Type B pancreatic cell (in vitro differentiated cells): ENCODE data around the gene CLK2. TPM values are rescaled to one million over a fixed set of nuclear protein-coding genes. Genes with fewer than 3 reads are reported as not detected.
"Not testable (repeated sequence)": the region's sequence is repeated elsewhere in the genome, so short reads cannot be mapped to it uniquely, and the experiment has no call there.

Experiments
- DNase-seq: peaks from one replicate; pipeline ENCODE4 v3.0.0; 2021; ENCODE audit warnings: mixed read lengths; ENCODE audit not compliant: unreplicated experiment; ENCODE audit errors: extremely low spot score
- H3K27ac Mint-ChIP-seq: 2 replicates; pipeline ENCODE4 v1.8.0; 2021; ENCODE audit warnings: mild to moderate bottlenecking, mixed read lengths
- H3K27me3 Mint-ChIP-seq: 2 replicates; pipeline ENCODE4 v1.8.0; 2021; ENCODE audit warnings: mixed read lengths
- H3K36me3 Mint-ChIP-seq: 2 replicates; pipeline ENCODE4 v1.8.0; 2021; ENCODE audit warnings: mixed read lengths
- H3K4me1 Mint-ChIP-seq: one replicate; pipeline ENCODE4 v1.8.0; 2021; ENCODE audit warnings: mixed read lengths; ENCODE audit not compliant: unreplicated experiment
- H3K4me3 Mint-ChIP-seq: 2 replicates; pipeline ENCODE4 v1.8.0; 2021; ENCODE audit warnings: mild to moderate bottlenecking, mixed read lengths
- H3K9me3 Mint-ChIP-seq: 2 replicates; pipeline ENCODE4 v1.8.0; 2021; ENCODE audit warnings: mixed read lengths
- CTCF ChIP-seq: fragments of 200-600 bp; sonication (generic); conservative IDR thresholded peaks from 2 replicates; pipeline ENCODE4 v1.5.0; 2021; ENCODE audit warnings: antibody characterized with exemption, mild to moderate bottlenecking
- total RNA-seq: library from RNA; stranded (reverse); gene quantifications from 2 replicates; pipeline ENCODE4 v1.2.1, GENCODE V29; 2021; ENCODE audit warnings: low replicate concordance

CLK2 gene
- total RNA-seq, 1 donor from 2014 or later = 96.8 TPM

DNA sequence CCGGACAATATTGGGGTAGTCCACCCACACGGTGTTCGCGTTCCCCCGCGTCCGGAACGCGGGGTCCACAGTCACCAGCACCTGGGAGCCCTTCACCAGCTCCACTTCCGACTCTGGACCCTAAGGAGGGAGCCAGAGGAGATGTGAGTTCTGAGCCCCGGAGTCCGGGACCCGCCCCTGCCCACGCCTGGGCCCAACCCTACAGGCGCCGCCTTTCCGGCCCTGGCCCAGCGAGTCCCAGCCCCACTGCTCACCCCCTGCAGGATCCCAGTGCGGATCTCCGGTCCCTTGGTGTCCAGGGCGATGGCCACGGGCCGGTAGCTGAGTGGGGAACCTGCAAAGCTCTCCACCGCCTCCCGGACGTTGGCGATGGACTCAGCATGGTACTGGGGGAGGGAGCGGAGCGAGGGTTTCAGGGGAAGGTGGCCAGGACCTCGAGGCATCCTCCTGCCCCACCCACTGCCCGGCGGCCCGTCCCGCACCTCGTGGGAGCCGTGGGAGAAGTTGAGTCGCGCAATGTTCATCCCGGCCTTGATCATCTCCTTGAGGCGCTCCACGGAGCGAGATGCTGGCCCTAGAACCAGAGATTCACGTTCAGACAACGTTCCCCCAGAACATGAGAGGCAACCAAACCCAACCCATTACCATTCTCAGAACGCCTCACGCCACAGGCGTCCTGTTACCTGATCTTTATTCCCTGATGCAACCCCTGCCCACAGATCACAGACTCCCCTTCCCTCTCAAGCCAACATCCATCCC is 22.1 kb upstream of the CLK2 start:
- H3K27me3 Mint-ChIP-seq = peaks cover 12% of the 10 kb centered on the region
- no peak for DNase-seq
- no peak overlapping the region for H3K4me3 Mint-ChIP-seq
- H3K36me3 Mint-ChIP-seq = no peaks in the 10 kb centered on the region
- no peaks in the 10 kb centered on the region for H3K4me1 Mint-ChIP-seq
- TF ChIP-seq CTCF = no peak
- no peak overlapping the region for H3K27ac Mint-ChIP-seq
- no peaks in the 10 kb centered on the region for H3K9me3 Mint-ChIP-seq

DNA sequence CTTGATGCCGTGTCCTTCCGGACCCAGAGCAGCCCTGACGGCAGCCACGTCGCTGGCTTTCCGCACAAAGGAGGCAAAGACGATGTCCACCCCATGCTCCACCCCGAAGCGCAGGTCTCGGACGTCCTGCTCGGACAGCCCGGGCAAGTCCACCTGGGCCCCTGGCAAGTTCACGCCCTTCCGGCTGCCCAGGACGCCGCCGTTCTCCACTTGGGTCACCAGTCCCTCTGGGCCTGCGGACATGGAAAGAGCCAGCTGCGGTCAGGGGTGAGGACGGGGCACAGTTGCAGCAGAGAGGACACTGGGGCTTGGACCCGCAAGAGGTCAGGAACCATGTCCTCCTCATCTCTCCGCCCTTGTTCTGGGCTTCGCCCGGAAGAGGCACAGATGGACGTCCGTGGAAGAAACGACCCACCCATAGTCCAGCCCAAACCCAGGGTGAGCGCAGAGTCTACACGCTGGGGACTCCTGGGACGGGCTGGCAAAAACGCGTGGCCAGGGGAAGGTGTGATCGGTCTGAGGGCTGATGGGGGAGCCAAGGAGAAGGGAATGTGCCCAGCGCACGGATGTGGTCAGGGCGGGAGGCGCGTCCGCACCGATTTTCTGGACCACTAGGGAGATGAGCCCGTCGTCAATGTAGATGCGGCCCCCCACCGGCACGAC is 21.3 kb upstream of the CLK2 start:
- no peaks in the 10 kb centered on the region for H3K4me1 Mint-ChIP-seq
- H3K27me3 Mint-ChIP-seq = peaks cover 12% of the 10 kb centered on the region
- H3K4me3 Mint-ChIP-seq = no peak overlapping the region
- no peaks in the 10 kb centered on the region for H3K36me3 Mint-ChIP-seq
- no peak overlapping the region for H3K27ac Mint-ChIP-seq
- DNase-seq = no peak
- H3K9me3 Mint-ChIP-seq = no peaks in the 10 kb centered on the region
- no peak for TF ChIP-seq CTCF

DNA sequence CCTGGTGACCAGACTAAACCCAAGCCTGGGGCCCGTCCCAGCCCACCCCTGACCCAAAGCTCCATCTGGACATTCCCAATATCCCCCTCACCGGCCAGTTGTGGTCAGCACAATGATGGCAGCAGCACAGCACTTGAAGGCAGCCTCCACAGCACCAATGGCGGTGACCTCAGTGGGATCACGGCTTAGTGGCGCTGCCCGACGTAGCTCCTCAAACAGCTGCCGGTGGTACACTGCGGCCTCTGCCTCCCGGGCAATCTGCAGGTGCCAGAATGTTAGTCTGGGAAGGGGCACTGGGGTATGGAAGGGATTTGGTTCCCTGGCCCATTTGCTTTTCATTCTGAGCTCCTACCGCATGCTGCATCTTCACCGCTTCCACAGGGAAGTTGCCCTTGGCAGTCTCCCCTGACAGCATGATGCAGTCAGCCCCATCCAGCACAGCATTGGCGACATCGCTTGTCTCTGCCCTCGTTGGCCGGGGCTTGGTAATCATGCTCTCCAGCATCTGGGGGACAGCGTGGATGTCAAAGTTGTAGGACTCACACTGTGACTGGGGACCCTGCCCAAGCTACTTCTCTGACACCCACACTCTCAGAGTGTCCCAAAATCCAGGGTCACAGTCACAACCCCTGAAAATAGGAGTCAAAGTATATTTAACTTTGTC is 19.9 kb upstream of the CLK2 start:
- peaks cover 12% of the 10 kb centered on the region for H3K27me3 Mint-ChIP-seq
- H3K27ac Mint-ChIP-seq = no peak overlapping the region
- H3K9me3 Mint-ChIP-seq = no peaks in the 10 kb centered on the region
- H3K4me3 Mint-ChIP-seq = no peak overlapping the region
- DNase-seq = no peak
- no peaks in the 10 kb centered on the region for H3K4me1 Mint-ChIP-seq
- TF ChIP-seq CTCF = no peak
- peaks cover 5% of the 10 kb centered on the region for H3K36me3 Mint-ChIP-seq

GRCh38 chr1:155291006-155291405 is 17.7 kb upstream of the CLK2 start:
- not testable (repeated sequence) for H3K4me1 Mint-ChIP-seq, H3K27ac Mint-ChIP-seq, H3K36me3 Mint-ChIP-seq, H3K27me3 Mint-ChIP-seq, H3K9me3 Mint-ChIP-seq, DNase-seq, H3K4me3 Mint-ChIP-seq

DNA sequence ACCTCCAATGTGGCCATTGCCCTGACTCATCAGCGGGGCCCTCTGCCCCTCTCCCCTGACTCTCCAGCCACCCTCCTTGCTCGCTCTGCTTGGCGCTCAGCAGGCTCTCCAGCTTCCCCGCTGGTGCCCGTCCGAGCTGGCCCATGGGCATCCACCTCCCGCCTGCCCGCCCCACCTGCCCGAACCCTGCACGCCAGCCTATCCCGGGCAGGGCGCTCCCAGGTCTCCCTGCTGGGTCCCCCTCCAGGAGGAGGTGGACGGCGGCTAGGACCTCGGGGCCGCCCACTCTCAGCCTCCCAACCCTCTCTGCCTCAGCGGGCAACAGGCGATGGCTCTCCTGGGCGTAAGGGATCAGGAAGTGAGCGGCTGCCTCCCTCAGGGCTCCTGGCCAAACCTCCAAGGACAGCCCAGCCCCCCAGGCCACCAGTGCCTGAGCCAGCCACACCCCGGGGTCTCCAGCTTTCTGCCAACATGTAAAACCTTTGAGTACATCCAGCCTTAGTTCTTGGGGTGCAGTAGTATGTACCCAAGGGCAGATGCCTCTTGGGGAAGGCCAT is 14.8 kb upstream of the CLK2 start:
- DNase-seq = no peak
- H3K9me3 Mint-ChIP-seq = no peaks in the 10 kb centered on the region
- H3K4me3 Mint-ChIP-seq = no peak overlapping the region
- peaks cover 3% of the 10 kb centered on the region for H3K27me3 Mint-ChIP-seq
- no peak for TF ChIP-seq CTCF
- no peak overlapping the region for H3K27ac Mint-ChIP-seq
- peaks cover 5% of the 10 kb centered on the region for H3K36me3 Mint-ChIP-seq
- H3K4me1 Mint-ChIP-seq = no peaks in the 10 kb centered on the region

- Mint-ChIP-seq H3K4me3 (no peak overlapping the region), H3K27ac (no peak overlapping the region), H3K36me3 (peaks cover 12% of the 10 kb centered on the region), H3K4me1 (no peaks in the 10 kb centered on the region), H3K9me3 (no peaks in the 10 kb centered on the region), H3K27me3 (peaks cover 2% of the 10 kb centered on the region)
- DNase-seq = no peak
- no peak for TF ChIP-seq CTCF
Measured at GRCh38 chr1:155286544-155286943, 13.2 kb upstream of the CLK2 start.
